HepG2 (cell line): ENCODE data around the gene SERINC5. TPM values are rescaled to one million over a fixed set of nuclear protein-coding genes. Genes with fewer than 3 reads are reported as not detected.

Source experiments
- ATAC-seq: fragments of 200-7000 bp; cut with Tn5 transposase; 3 replicates; pipeline ENCODE4 v1.9.1; 2020; ENCODE audit warnings: mild to moderate bottlenecking, moderate library complexity
- BruUV-seq: library from RNA; stranded (reverse); fragments of 400-500 nt; replicated peaks from 2 replicates; lab custom pipeline; 2021; lab: Mats Ljungman, UMichigan
- CTCF ChIA-PET: fragments of 300-600 bp; formaldehyde crosslinking; extraction: SDS; loops from one replicate; lab custom pipeline; 2021; ENCODE audit warnings: low total read pairs, inconsistent platforms, low intra/inter-chr PET ratio; lab: Yijun Ruan, JAX
- POLR2A ChIA-PET: fragments of 350-600 bp; sonication (Branson Sonifier 250); formaldehyde crosslinking; loops from one replicate; lab custom pipeline; 2020; ENCODE audit warnings: antibody characterized with exemption, inconsistent platforms; lab: Yijun Ruan, JAX
- DNase-seq: peaks from one replicate; pipeline ENCODE4 v3.0.0-alpha.2; 2015; ENCODE audit warnings: low spot score
- FAIRE-seq: peaks from 3 replicates; lab custom pipeline; 2011; peaks lifted over from hg19 to GRCh38; lab: Jason Lieb, UNC
- H2AFZ ChIP-seq: one replicate; pipeline ENCODE4 v1.6.1; 2011; ENCODE audit warnings: low read length, inconsistent platforms
- H3K27ac ChIP-seq: fragments of 300-600 bp; 3 replicates; pipeline ENCODE4 v1.8.0; 2011; ENCODE audit warnings: mixed run types, mild to moderate bottlenecking, mixed read lengths, low read length, inconsistent platforms; ENCODE audit not compliant: insufficient read depth; ENCODE audit errors: extremely low read length
- H3K27me3 ChIP-seq, 2 experiments: fragments of 200-600 bp in 1 of 2; 2 replicates in 1 of 2; 3 replicates in 1 of 2; pipeline versions ENCODE4 v1.6.0 to v1.8.0; 2011; ENCODE audit warnings: low read length in 2 of 2, mild to moderate bottlenecking in 2 of 2, moderate library complexity in 2 of 2, inconsistent platforms in 1 of 2; ENCODE audit not compliant: insufficient read depth in 2 of 2, control insufficient read depth in 1 of 2
- H3K36me3 ChIP-seq, 2 experiments: fragments of 200-600 bp in 1 of 2; replicated peaks in 1 of 2; 2 replicates in 1 of 2; 3 replicates in 1 of 2; pipeline versions ENCODE4 v1.5.1 to v1.8.0; 2011; ENCODE audit warnings: low read length in 2 of 2, inconsistent platforms in 1 of 2; ENCODE audit not compliant: insufficient read depth in 2 of 2, control insufficient read depth in 1 of 2
- H3K4me1 ChIP-seq: 2 replicates; pipeline ENCODE4 v1.5.1; 2012; ENCODE audit warnings: low read length, inconsistent platforms; ENCODE audit not compliant: insufficient read depth
- H3K4me2 ChIP-seq: 2 replicates; pipeline ENCODE4 v1.6.0; 2011; ENCODE audit warnings: low read depth, low read length, inconsistent platforms
- H3K4me3 ChIP-seq, 3 experiments: fragments of 200-600 bp in 1 of 3; sonication (generic), shearing (Covaris generic) in 1 of 3; replicated peaks in 1 of 3; 2 replicates each; pipeline ENCODE4 v1.5.1; 2011 to 2016; ENCODE audit warnings: low read length in 3 of 3, inconsistent platforms in 2 of 3, low read depth in 2 of 3, mild to moderate bottlenecking in 2 of 3, control low read depth in 1 of 3, mixed read lengths in 1 of 3; ENCODE audit not compliant: insufficient read depth in 1 of 3
- H3K79me2 ChIP-seq: one replicate; pipeline ENCODE4 v1.6.1; 2011; ENCODE audit warnings: low read length, inconsistent platforms; ENCODE audit not compliant: insufficient read depth
- H3K9ac ChIP-seq: 2 replicates; pipeline ENCODE4 v1.6.0; 2011; ENCODE audit warnings: mild to moderate bottlenecking, low read depth, low read length, inconsistent platforms; ENCODE audit not compliant: insufficient read depth
- H3K9me3 ChIP-seq: 2 replicates; pipeline ENCODE4 v1.5.1; 2012; ENCODE audit warnings: mild to moderate bottlenecking, low read length
- H4K20me1 ChIP-seq: 2 replicates; pipeline ENCODE4 v1.6.0; 2011; ENCODE audit warnings: inconsistent platforms, mild to moderate bottlenecking, low read length, moderate library complexity; ENCODE audit not compliant: insufficient read depth
- BRCA1 ChIP-seq: sonication (generic); formaldehyde crosslinking; IDR thresholded peaks from 2 replicates; pipeline ENCODE4 v1.4.0; 2020; ENCODE audit warnings: missing genetic modification reagents
- HOXA3 ChIP-seq: sonication (generic); formaldehyde crosslinking; IDR thresholded peaks from 2 replicates; pipeline ENCODE4 v1.5.0; 2020; ENCODE audit warnings: missing genetic modification reagents
- MED1 ChIP-seq: sonication (generic); formaldehyde crosslinking; IDR thresholded peaks from 2 replicates; pipeline ENCODE4 v1.4.0; 2020; ENCODE audit warnings: missing genetic modification reagents
- SETDB1 ChIP-seq: sonication (generic); formaldehyde crosslinking; IDR thresholded peaks from 2 replicates; pipeline ENCODE4 v1.5.1; 2020; ENCODE audit warnings: missing genetic modification reagents, mild to moderate bottlenecking, borderline replicate concordance
- SMAD3 ChIP-seq: sonication (generic); formaldehyde crosslinking; IDR thresholded peaks from 2 replicates; pipeline ENCODE4 v1.4.0; 2020; ENCODE audit warnings: missing genetic modification reagents
- SP4 ChIP-seq: sonication (generic); formaldehyde crosslinking; IDR thresholded peaks from 2 replicates; pipeline ENCODE4 v1.8.1; 2023; ENCODE audit warnings: mild to moderate bottlenecking, missing genetic modification reagents
- SPEN ChIP-seq: sonication (generic); formaldehyde crosslinking; IDR thresholded peaks from 2 replicates; pipeline ENCODE4 v1.5.1; 2020; ENCODE audit warnings: low read depth, mild to moderate bottlenecking, missing genetic modification reagents
- ZFP1 ChIP-seq: IDR thresholded peaks from 2 replicates; pipeline ENCODE4 v1.6.1; 2016
- ZMAT3 ChIP-seq: sonication (generic); formaldehyde crosslinking; conservative IDR thresholded peaks from 2 replicates; pipeline ENCODE4 v1.7.0; 2021; ENCODE audit warnings: missing genetic modification reagents
- ZNF180 ChIP-seq: sonication (generic); formaldehyde crosslinking; IDR thresholded peaks from 2 replicates; pipeline ENCODE4 v1.4.0; 2020; ENCODE audit warnings: low read depth, missing genetic modification reagents, borderline replicate concordance
- ZNF274 ChIP-seq: sonication (generic); formaldehyde crosslinking; IDR thresholded peaks from 2 replicates; pipeline ENCODE4 v1.5.1; 2020; ENCODE audit warnings: mild to moderate bottlenecking, missing genetic modification reagents
- ZNF337 ChIP-seq: sonication (generic); formaldehyde crosslinking; IDR thresholded peaks from 2 replicates; pipeline ENCODE4 v1.5.1; 2020; ENCODE audit warnings: missing genetic modification reagents, low read depth, mild to moderate bottlenecking, borderline replicate concordance
- ZNF431 ChIP-seq: sonication (generic); formaldehyde crosslinking; IDR thresholded peaks from 2 replicates; pipeline ENCODE4 v1.9.0; 2022; ENCODE audit warnings: missing genetic modification reagents, low read depth, mild to moderate bottlenecking, borderline replicate concordance
- ZNF572 ChIP-seq: sonication (generic); formaldehyde crosslinking; IDR thresholded peaks from 2 replicates; pipeline ENCODE4 v1.5.1; 2020; ENCODE audit warnings: mild to moderate bottlenecking, missing genetic modification reagents
- ZNF607 ChIP-seq: sonication (generic); formaldehyde crosslinking; IDR thresholded peaks from 2 replicates; pipeline ENCODE4 v1.5.1; 2020; ENCODE audit warnings: missing genetic modification reagents, mild to moderate bottlenecking, borderline replicate concordance
- ZNF678 ChIP-seq: sonication (generic); formaldehyde crosslinking; IDR thresholded peaks from 2 replicates; pipeline ENCODE4 v1.4.0; 2020; ENCODE audit warnings: mild to moderate bottlenecking, missing genetic modification reagents
- ZNF776 ChIP-seq: sonication (generic); formaldehyde crosslinking; IDR thresholded peaks from 2 replicates; pipeline ENCODE4 v1.4.0; 2020; ENCODE audit warnings: mild to moderate bottlenecking, missing genetic modification reagents
- WGBS: methylation state at CpG from one replicate; pipeline ENCODE4 v1.1.6; 2017; ENCODE audit warnings: low lambda C conversion rate; 5-methylcytosine and 5-hydroxymethylcytosine counted together
- in situ Hi-C: cut with HindIII; loops from 2 replicates; pipeline ENCODE4 v1.10.0; 2017; ENCODE audit warnings: low pct_unique_long_range_greater_than_20kb; ENCODE audit not compliant: extremely low pct_ligation_motif_present
- intact Hi-C: fragments of 100-400 bp; cut with micrococcal nuclease; formaldehyde crosslinking; loops from one replicate; pipeline ENCODE4 v1.10.0; 2022; ENCODE audit not compliant: unreplicated experiment
- polyA plus RNA-seq, 8 experiments: library from polyadenylated mRNA; depleted of rRNA in 3 of 8; stranded (reverse) in 7 of 8; unstranded in 1 of 8; fragments of >200 nt; fragmentation: Illumina TruSeq in 4 of 8; extraction: Trizol in 4 of 8; gene quantifications; 2 replicates each; pipeline versions ENCODE4 v1.2.1 to v1.2.3, GENCODE V29; 2011 to 2016; ENCODE audit warnings: low read depth in 4 of 8, missing spikeins in 1 of 8, mixed read lengths in 1 of 8; ENCODE audit not compliant: insufficient read depth in 1 of 8
- total RNA-seq, 5 experiments: library from RNA; depleted of rRNA; stranded (reverse); fragments of >200 nt; fragmentation: Illumina TruSeq; extraction: Trizol; gene quantifications; 2 replicates each; pipeline ENCODE4 v1.2.3, GENCODE V29; 2016; ENCODE audit warnings: low read depth in 1 of 5
- TF ChIP-seq, protein P1 (sequence below): sonication (generic); formaldehyde crosslinking; IDR thresholded peaks from 2 replicates; pipeline ENCODE4 v1.4.0; 2020; ENCODE audit warnings: missing genetic modification reagents
- TF ChIP-seq, protein P2 (sequence below): sonication (generic); formaldehyde crosslinking; IDR thresholded peaks from 2 replicates; pipeline ENCODE4 v1.5.0; 2020; ENCODE audit warnings: mild to moderate bottlenecking, missing genetic modification reagents, borderline replicate concordance
- TF ChIP-seq, protein P3 (sequence below): sonication (generic); formaldehyde crosslinking; IDR thresholded peaks from 2 replicates; pipeline ENCODE4 v1.5.0; 2020; ENCODE audit warnings: mild to moderate bottlenecking, missing genetic modification reagents

Gene SERINC5
- total and polyA plus RNA-seq, 2 of the 13 experiments (the other 11 are each of a cell fraction or from before 2014, with no cell fraction given) = 17.3 to 22.8 TPM

DNA sequence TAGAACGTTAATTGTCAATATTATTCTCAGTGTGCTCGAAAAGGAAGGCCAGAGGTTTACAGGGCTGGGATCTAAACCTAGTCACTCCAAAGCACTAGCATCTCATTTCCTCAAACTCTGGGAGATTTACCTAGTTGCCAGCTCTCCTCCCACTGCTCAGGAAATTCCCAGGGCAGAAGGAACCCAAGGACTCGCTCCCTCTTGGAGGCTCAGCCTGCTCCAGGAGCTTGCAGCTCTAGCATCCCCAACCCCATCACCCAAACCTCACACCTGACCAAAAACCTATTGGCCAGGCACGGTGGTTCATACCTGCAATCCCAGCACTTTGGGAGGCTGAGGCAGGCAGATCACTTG is 26.0 kb downstream of the SERINC5 start:
- DNase-seq (no peak), ATAC-seq (peak; percentile 63), FAIRE-seq (no peak)
- H3K4me2 ChIP-seq = peak overlapping the region; percentile 76
- BruUV-seq = no TSS peak
- H3K9ac ChIP-seq = peak overlapping the region; percentile 63
- intact Hi-C loops (no loop called here), in situ Hi-C loops (no loop called here)
- H3K4me1 ChIP-seq = peaks cover 61% of the 10 kb centered on the region
- H3K36me3 ChIP-seq = no peaks in the 10 kb centered on the region
- H3K27me3 ChIP-seq = no peaks in the 10 kb centered on the region
- no peaks in the 10 kb centered on the region for H4K20me1 ChIP-seq
- H2AFZ ChIP-seq = no peak overlapping the region
- H3K9me3 ChIP-seq = no peaks in the 10 kb centered on the region
- peaks cover 68% of the 10 kb centered on the region for H3K79me2 ChIP-seq
- ChIA-PET POLR2A (interaction anchor here (0.7 to 3.0 kb wide), 8 partner anchors 10 to 136 kb away, joined by 3 to 22 read pairs (median 7); partner anchors contain the start of gene SERINC5), CTCF (no interaction called here)
- H3K4me3 ChIP-seq = peak overlapping the region; percentile 30 to 56 (median 49)
- H3K27ac ChIP-seq = peak overlapping the region; percentile 88
- WGBS = 6% methylated on average over 3 of the region's 4 CpGs
- TF ChIP-seq SMAD3 (CRISPR knock-in tag) (no peak), SP4 (CRISPR knock-in tag) (no peak), ZNF678 (CRISPR knock-in tag) (no peak), ZNF337 (CRISPR knock-in tag) (no peak), ZMAT3 (CRISPR knock-in tag) (no peak), MED1 (no peak), SETDB1 (CRISPR knock-in tag) (no peak), ZNF274 (CRISPR knock-in tag) (no peak), ZFP1 (no peak), BRCA1 (CRISPR knock-in tag) (0 out of 2 replicates have a peak, but pooled peaks have one; percentile 36), ZNF572 (CRISPR knock-in tag) (no peak), ZNF607 (CRISPR knock-in tag) (0 out of 2 replicates have a peak, but pooled peaks have one; percentile 26), HOXA3 (no peak), ZNF180 (no peak), ZNF776 (CRISPR knock-in tag) (no peak), ZNF431 (CRISPR knock-in tag) (no peak), SPEN (no peak)
- TF ChIP-seq, protein P1, sequence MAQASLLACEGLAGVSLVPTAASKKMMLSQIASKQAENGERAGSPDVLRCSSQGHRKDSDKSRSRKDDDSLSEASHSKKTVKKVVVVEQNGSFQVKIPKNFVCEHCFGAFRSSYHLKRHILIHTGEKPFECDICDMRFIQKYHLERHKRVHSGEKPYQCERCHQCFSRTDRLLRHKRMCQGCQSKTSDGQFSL = no peak
- TF ChIP-seq, protein P2, sequence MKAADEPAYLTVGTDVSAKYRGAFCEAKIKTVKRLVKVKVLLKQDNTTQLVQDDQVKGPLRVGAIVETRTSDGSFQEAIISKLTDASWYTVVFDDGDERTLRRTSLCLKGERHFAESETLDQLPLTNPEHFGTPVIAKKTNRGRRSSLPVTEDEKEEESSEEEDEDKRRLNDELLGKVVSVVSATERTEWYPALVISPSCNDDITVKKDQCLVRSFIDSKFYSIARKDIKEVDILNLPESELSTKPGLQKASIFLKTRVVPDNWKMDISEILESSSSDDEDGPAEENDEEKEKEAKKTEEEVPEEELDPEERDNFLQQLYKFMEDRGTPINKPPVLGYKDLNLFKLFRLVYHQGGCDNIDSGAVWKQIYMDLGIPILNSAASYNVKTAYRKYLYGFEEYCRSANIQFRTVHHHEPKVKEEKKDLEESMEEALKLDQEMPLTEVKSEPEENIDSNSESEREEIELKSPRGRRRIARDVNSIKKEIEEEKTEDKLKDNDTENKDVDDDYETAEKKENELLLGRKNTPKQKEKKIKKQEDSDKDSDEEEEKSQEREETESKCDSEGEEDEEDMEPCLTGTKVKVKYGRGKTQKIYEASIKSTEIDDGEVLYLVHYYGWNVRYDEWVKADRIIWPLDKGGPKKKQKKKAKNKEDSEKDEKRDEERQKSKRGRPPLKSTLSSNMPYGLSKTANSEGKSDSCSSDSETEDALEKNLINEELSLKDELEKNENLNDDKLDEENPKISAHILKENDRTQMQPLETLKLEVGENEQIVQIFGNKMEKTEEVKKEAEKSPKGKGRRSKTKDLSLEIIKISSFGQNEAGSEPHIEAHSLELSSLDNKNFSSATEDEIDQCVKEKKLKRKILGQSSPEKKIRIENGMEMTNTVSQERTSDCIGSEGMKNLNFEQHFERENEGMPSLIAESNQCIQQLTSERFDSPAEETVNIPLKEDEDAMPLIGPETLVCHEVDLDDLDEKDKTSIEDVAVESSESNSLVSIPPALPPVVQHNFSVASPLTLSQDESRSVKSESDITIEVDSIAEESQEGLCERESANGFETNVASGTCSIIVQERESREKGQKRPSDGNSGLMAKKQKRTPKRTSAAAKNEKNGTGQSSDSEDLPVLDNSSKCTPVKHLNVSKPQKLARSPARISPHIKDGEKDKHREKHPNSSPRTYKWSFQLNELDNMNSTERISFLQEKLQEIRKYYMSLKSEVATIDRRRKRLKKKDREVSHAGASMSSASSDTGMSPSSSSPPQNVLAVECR (CRISPR knock-in tag) = no peak
- TF ChIP-seq, protein P3, sequence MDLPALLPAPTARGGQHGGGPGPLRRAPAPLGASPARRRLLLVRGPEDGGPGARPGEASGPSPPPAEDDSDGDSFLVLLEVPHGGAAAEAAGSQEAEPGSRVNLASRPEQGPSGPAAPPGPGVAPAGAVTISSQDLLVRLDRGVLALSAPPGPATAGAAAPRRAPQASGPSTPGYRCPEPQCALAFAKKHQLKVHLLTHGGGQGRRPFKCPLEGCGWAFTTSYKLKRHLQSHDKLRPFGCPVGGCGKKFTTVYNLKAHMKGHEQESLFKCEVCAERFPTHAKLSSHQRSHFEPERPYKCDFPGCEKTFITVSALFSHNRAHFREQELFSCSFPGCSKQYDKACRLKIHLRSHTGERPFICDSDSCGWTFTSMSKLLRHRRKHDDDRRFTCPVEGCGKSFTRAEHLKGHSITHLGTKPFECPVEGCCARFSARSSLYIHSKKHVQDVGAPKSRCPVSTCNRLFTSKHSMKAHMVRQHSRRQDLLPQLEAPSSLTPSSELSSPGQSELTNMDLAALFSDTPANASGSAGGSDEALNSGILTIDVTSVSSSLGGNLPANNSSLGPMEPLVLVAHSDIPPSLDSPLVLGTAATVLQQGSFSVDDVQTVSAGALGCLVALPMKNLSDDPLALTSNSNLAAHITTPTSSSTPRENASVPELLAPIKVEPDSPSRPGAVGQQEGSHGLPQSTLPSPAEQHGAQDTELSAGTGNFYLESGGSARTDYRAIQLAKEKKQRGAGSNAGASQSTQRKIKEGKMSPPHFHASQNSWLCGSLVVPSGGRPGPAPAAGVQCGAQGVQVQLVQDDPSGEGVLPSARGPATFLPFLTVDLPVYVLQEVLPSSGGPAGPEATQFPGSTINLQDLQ = no peak
